Measurements from ENCODE around the gene CDH4. TPM values are rescaled to one million over a fixed set of nuclear protein-coding genes. Genes with fewer than 3 reads are reported as not detected.
A peak's percentile ranks its signal among the peaks of the same experiment; 100 is the strongest.

Gene CDH4
- total and polyA plus RNA-seq, 10 donors, result 0.30 to 20.1 (median 7.7) TPM

- no peaks in the 10 kb centered on the region for H3K27me3 ChIP-seq (replicated peaks in 1 of 7)
- no peaks in the 10 kb centered on the region for H3K36me3 ChIP-seq
- H3K9me3 ChIP-seq, result peaks cover 0 to 16% (median 0%) of the 10 kb centered on the region in 8 donors
- H3K4me1 ChIP-seq, result peaks cover 0 to 1% (median 0%) of the 10 kb centered on the region in 6 donors
- H3K27ac ChIP-seq, result no peak overlapping the region
- no peak overlapping the region for H3K4me3 ChIP-seq
- TF ChIP-seq POLR2AphosphoS5 (IDR thresholded peaks at IDR 0.05) (no peak), POLR2A (IDR thresholded peaks at IDR 0.05) (no peak), CTCF (IDR thresholded peaks at IDR 0.05 in 8 of 11, conservative IDR thresholded peaks at IDR 0.05 in 3 of 11) (no peak)
- intact Hi-C loops (cut with DNase I; ENCODE audit: low total_unique reads), result no loop called here
- no peak for DNase-seq
- WGBS, 5 donors, result 10 to 18% (median 18%) methylated on average over 3 to 4 of the region's 4 CpGs
These were observed 472.3 kb downstream of the CDH4 start for GRCh38 chr20:61724376-61724775.

- H3K9me3 ChIP-seq, result peaks cover 0 to 16% (median 0%) of the 10 kb centered on the region in 8 donors
- no peaks in the 10 kb centered on the region for H3K27me3 ChIP-seq (replicated peaks in 1 of 7)
- no peaks in the 10 kb centered on the region for H3K36me3 ChIP-seq
- TF ChIP-seq CTCF (IDR thresholded peaks at IDR 0.05 in 8 of 11, conservative IDR thresholded peaks at IDR 0.05 in 3 of 11), result no peak
- no peak for TF ChIP-seq POLR2A (IDR thresholded peaks at IDR 0.05)
- no peak for TF ChIP-seq POLR2AphosphoS5 (IDR thresholded peaks at IDR 0.05)
- no peak for DNase-seq
- intact Hi-C loops (cut with DNase I; ENCODE audit: low total_unique reads), result no loop called here
- no peaks in the 10 kb centered on the region for H3K4me1 ChIP-seq
- no peak overlapping the region for H3K27ac ChIP-seq
- 88 to 95% (median 95%) methylated on average over 8 of the region's 8 CpGs for WGBS, 5 donors
- no peak overlapping the region for H3K4me3 ChIP-seq
These were observed 473.1 kb downstream of the CDH4 start for GRCh38 chr20:61725145-61725544.

- 78 to 94% (median 84%) methylated on average over 6 to 8 of the region's 8 CpGs for WGBS, 5 donors
- peak; percentile 41 for DNase-seq
These were observed 473.9 kb downstream of the CDH4 start for GRCh38 chr20:61725966-61726365.

GRCh38 chr20:61726979-61727378 lies 474.9 kb downstream of the CDH4 start:
- peaks cover 0 to 16% (median 0%) of the 10 kb centered on the region in 8 donors for H3K9me3 ChIP-seq
- no peak for DNase-seq
- H3K27me3 ChIP-seq (replicated peaks in 1 of 7), result peaks cover 0 to 6% (median 0%) of the 10 kb centered on the region in 7 donors
- H3K4me3 ChIP-seq, result no peak overlapping the region
- no peak for TF ChIP-seq POLR2AphosphoS5 (IDR thresholded peaks at IDR 0.05)
- no peak for TF ChIP-seq POLR2A (IDR thresholded peaks at IDR 0.05)
- WGBS, 5 donors, result 88 to 94% (median 92%) methylated on average over 5 of the region's 5 CpGs
- intact Hi-C loops (cut with DNase I; ENCODE audit: low total_unique reads), result no loop called here
- no peak overlapping the region for H3K27ac ChIP-seq
- no peaks in the 10 kb centered on the region for H3K4me1 ChIP-seq
- H3K36me3 ChIP-seq, result no peaks in the 10 kb centered on the region

More at GRCh38 chr20:61725966-61726365, 473.9 kb downstream of the CDH4 start:
- TF ChIP-seq POLR2A (IDR thresholded peaks at IDR 0.05) (no peak), POLR2AphosphoS5 (IDR thresholded peaks at IDR 0.05) (no peak), CTCF (IDR thresholded peaks at IDR 0.05 in 8 of 11, conservative IDR thresholded peaks at IDR 0.05 in 3 of 11) (no peak)
- intact Hi-C loops (cut with DNase I; ENCODE audit: low total_unique reads), result no loop called here
- H3K4me3 ChIP-seq, result no peak overlapping the region
- H3K4me1 ChIP-seq, result no peaks in the 10 kb centered on the region
- no peaks in the 10 kb centered on the region for H3K36me3 ChIP-seq
- no peak overlapping the region for H3K27ac ChIP-seq
- H3K27me3 ChIP-seq (replicated peaks in 1 of 7), result no peaks in the 10 kb centered on the region
- peaks cover 0 to 16% (median 0%) of the 10 kb centered on the region in 8 donors for H3K9me3 ChIP-seq

- H3K4me1 ChIP-seq, result no peaks in the 10 kb centered on the region
- intact Hi-C loops (cut with DNase I; ENCODE audit: low total_unique reads), result no loop called here
- DNase-seq, result peak; percentile 40
- TF ChIP-seq POLR2A (IDR thresholded peaks at IDR 0.05), result no peak
- TF ChIP-seq POLR2AphosphoS5 (IDR thresholded peaks at IDR 0.05), result no peak
- TF ChIP-seq CTCF (IDR thresholded peaks at IDR 0.05 in 8 of 11, conservative IDR thresholded peaks at IDR 0.05 in 3 of 11), result no peak
- peaks cover 0 to 6% (median 0%) of the 10 kb centered on the region in 7 donors for H3K27me3 ChIP-seq (replicated peaks in 1 of 7)
- no peak overlapping the region for H3K4me3 ChIP-seq
- H3K36me3 ChIP-seq, result no peaks in the 10 kb centered on the region
- H3K9me3 ChIP-seq, result peaks cover 0 to 16% (median 0%) of the 10 kb centered on the region in 8 donors
- no peak overlapping the region for H3K27ac ChIP-seq
- 60 to 80% (median 74%) methylated on average over 1 to 2 of the region's 2 CpGs for WGBS, 5 donors
These were observed 475.7 kb downstream of the CDH4 start for GRCh38 chr20:61727761-61728160.
